HG03457 (cell line): Measurements from ENCODE around the gene CYFIP2.
"Not testable (repeated sequence)": the region's sequence is repeated elsewhere in the genome, so short reads cannot be mapped to it uniquely, and the experiment has no call there.

Experiments
- ATAC-seq: cut with Tn5 transposase; IDR thresholded peaks from one replicate; pipeline ENCODE4 v1.9.1; 2021; ENCODE audit warnings: moderate number of reproducible peaks; ENCODE audit not compliant: unreplicated experiment

CYFIP2 gene

DNA sequence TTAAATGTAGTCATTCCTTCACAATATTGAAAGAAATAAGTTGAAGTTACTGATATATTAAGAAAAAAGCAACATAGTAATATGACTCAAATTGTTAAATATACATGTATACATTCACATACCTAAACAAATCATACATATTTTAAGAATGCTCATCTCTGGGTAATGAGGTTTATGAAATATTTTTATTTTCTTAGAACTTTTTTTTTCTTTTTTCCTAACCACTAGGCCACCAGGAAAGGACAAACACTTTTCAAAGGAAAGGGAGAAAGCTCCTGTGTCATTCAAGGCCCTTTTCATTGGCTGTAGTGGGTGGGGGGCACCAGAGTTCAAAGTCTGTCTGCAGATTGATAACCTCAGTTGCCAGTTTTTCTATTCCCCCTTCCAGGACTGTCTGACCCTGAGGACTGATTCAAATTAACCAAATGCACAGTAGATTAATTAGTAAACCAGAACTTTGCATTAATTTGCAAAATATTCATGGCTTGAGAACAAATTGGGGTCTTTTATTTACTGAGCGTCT lies 121.2 kb downstream of the CYFIP2 start:
- no peak for ATAC-seq

- no peak for ATAC-seq
Measured at GRCh38 chr5:157387683-157388093, 121.8 kb downstream of the CYFIP2 start.

- no peak for ATAC-seq
Measured at GRCh38 chr5:157388111-157388710, 122.3 kb downstream of the CYFIP2 start.

DNA sequence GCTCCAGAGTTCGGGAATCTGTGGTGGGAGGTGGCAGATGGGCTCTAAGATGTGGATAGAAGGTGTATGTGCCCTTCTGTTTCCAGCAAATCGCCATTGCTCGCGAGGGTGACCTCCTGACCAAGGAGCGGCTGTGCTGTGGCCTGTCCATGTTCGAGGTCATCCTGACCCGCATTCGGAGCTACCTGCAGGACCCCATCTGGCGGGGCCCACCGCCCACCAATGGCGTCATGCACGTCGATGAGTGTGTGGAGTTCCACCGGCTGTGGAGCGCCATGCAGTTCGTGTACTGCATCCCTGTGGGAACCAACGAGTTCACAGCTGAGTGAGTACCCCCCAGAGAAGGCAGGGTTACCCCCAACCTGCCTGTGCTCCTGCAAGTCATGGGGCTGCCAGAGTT lies 123.2 kb downstream of the CYFIP2 start:
- no peak for ATAC-seq

GRCh38 chr5:157390133-157390532 lies 124.2 kb downstream of the CYFIP2 start:
- ATAC-seq, result no peak

- no peak for ATAC-seq
Measured at GRCh38 chr5:157390551-157391297, 124.8 kb downstream of the CYFIP2 start.

GRCh38 chr5:157398305-157398704 lies 132.4 kb downstream of the CYFIP2 start:
- ATAC-seq, result no peak

GRCh38 chr5:157400741-157401495 lies 135.0 kb downstream of the CYFIP2 start:
- no peak for ATAC-seq

- ATAC-seq, result no peak
Measured at GRCh38 chr5:157415838-157416237, 149.9 kb downstream of the CYFIP2 start.

- not testable (repeated sequence) for ATAC-seq
Measured at GRCh38 chr5:157419521-157419920, 153.6 kb downstream of the CYFIP2 start.

DNA sequence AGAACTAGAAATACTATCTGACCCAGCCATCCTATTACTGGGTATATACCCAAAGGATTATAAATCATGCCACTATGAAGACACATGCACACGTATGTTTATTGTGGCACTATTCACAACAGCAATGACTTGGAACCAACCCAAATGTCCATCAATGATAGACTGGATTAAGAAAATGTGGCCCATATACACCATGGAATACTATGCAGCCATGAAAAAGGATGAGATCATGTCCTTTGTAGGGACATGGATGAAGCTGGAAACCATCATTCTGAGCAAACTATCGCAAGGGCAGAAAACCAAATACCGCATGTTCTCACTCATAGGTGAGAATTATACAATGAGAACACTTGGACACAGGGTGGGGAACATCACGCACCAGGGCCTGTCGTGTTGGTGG lies 164.0 kb downstream of the CYFIP2 start:
- not testable (repeated sequence) for ATAC-seq

- no peak for ATAC-seq
Measured at GRCh38 chr5:157431544-157432200, 165.7 kb downstream of the CYFIP2 start.

DNA sequence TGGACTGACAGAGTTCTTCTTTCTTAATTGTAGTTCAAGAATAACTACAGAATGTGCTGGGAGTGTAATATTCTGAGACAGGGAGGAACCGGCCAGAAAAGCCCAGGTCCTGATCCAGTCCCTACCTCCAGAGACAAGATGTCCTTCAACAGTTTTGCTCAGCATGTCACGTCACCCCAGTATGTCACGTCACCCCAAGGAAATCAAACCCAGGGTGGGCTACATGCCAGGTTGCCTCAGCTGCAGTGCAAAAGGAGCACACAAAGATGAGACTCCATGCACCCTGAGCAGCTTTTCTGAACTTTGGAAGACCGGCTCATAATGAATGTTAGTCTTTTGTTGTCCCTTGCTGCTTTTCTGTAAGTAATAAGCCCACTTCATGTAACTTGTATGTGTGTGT lies 168.2 kb downstream of the CYFIP2 start:
- ATAC-seq, result no peak

DNA sequence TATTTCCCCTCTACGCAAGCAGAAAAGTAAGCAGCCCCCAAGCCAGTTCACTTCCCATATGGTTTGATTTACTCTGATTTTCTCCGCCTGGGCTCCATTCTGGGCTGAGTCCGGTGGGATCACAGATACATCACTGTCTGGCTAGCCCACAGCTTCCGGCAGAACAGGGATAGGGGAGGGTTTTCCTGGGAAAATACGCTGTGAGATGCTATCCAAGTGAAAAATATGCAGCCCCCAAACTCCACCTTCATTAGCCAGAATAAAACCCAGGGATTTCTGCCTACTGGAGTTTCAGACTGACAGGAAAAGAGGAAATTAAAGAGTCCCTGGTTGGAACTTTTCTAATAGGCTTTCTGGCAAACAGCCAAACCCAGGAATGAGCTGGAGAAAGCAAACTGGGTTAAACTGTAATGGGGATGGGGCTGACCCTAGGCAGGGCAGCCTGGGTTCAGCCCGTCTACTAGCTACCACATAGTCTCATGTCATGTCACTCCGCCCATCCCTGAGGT lies 177.2 kb downstream of the CYFIP2 start:
- ATAC-seq, result no peak

GRCh38 chr5:157444224-157444623 lies 178.3 kb downstream of the CYFIP2 start:
- ATAC-seq, result no peak
